OCI-M2 (cell line): ENCODE data around the gene ONECUT3.

Experiments used
- DNase-seq: peaks from one replicate; lab custom pipeline; 2025; ENCODE audit not compliant: unreplicated experiment; lab: John Stamatoyannopoulos, UW

The ONECUT3 gene

GRCh38 chr19:1828279-1829238 lies 75.3 kb downstream of the ONECUT3 start:
- DNase-seq, result no peak

- DNase-seq, result no peak
Observed at GRCh38 chr19:1829958-1830357, 76.7 kb downstream of the ONECUT3 start.

GRCh38 chr19:1830568-1830967 lies 77.3 kb downstream of the ONECUT3 start:
- DNase-seq, result no peak
